Measurements from ENCODE around the gene ALDH1L1.
"Not testable (repeated sequence)": the region's sequence is repeated elsewhere in the genome, so short reads cannot be mapped to it uniquely, and the experiment has no call there.

ALDH1L1 gene

GRCh38 chr3:126082362-126083137 lies 97.8 kb downstream of the ALDH1L1 start:
- DNase-seq (ENCODE audit: low read depth), result no peak

- DNase-seq (ENCODE audit: low read depth), result no peak
Observed at GRCh38 chr3:126081618-126082361, 98.6 kb downstream of the ALDH1L1 start.

- DNase-seq (ENCODE audit: low read depth), result no peak
Observed at GRCh38 chr3:126080970-126081369, 99.4 kb downstream of the ALDH1L1 start.

- DNase-seq (ENCODE audit: low read depth), result no peak
Observed at GRCh38 chr3:126078866-126079265, 101.5 kb downstream of the ALDH1L1 start.

GRCh38 chr3:126077754-126078153 lies 102.6 kb downstream of the ALDH1L1 start:
- no peak for DNase-seq (ENCODE audit: low read depth)

GRCh38 chr3:126076140-126076539 lies 104.2 kb downstream of the ALDH1L1 start:
- DNase-seq (ENCODE audit: low read depth), result no peak

GRCh38 chr3:126070146-126070545 lies 110.2 kb downstream of the ALDH1L1 start:
- DNase-seq (ENCODE audit: low read depth), result no peak

GRCh38 chr3:126067959-126068358 lies 112.4 kb downstream of the ALDH1L1 start:
- DNase-seq (ENCODE audit: low read depth), result no peak

GRCh38 chr3:126066676-126067075 lies 113.7 kb downstream of the ALDH1L1 start:
- not testable (repeated sequence) for DNase-seq (ENCODE audit: low read depth)

- no peak for DNase-seq (ENCODE audit: low read depth)
Observed at GRCh38 chr3:126065876-126066275, 114.5 kb downstream of the ALDH1L1 start.

GRCh38 chr3:126064627-126065258 lies 115.6 kb downstream of the ALDH1L1 start:
- DNase-seq (ENCODE audit: low read depth), result no peak

GRCh38 chr3:126063358-126063965 lies 116.9 kb downstream of the ALDH1L1 start:
- DNase-seq (ENCODE audit: low read depth), result no peak

- DNase-seq (ENCODE audit: low read depth), result no peak
Observed at GRCh38 chr3:126061301-126062032, 118.9 kb downstream of the ALDH1L1 start.

- DNase-seq (ENCODE audit: low read depth), result no peak
Observed at GRCh38 chr3:126060613-126061145, 119.7 kb downstream of the ALDH1L1 start.

GRCh38 chr3:126058666-126059065 lies 121.7 kb downstream of the ALDH1L1 start:
- DNase-seq (ENCODE audit: low read depth), result no peak

- no peak for DNase-seq (ENCODE audit: low read depth)
Observed at GRCh38 chr3:126057936-126058335, 122.5 kb downstream of the ALDH1L1 start.

- no peak for DNase-seq (ENCODE audit: low read depth)
Observed at GRCh38 chr3:126057501-126057819, 122.9 kb downstream of the ALDH1L1 start.

GRCh38 chr3:126056681-126057500 lies 123.5 kb downstream of the ALDH1L1 start:
- no peak for DNase-seq (ENCODE audit: low read depth)

- DNase-seq (ENCODE audit: low read depth), result no peak
Observed at GRCh38 chr3:126056088-126056487, 124.3 kb downstream of the ALDH1L1 start.

GRCh38 chr3:126054870-126055269 lies 125.5 kb downstream of the ALDH1L1 start:
- DNase-seq (ENCODE audit: low read depth), result no peak
